ENCODE data around the gene UBAC2.

DNA sequence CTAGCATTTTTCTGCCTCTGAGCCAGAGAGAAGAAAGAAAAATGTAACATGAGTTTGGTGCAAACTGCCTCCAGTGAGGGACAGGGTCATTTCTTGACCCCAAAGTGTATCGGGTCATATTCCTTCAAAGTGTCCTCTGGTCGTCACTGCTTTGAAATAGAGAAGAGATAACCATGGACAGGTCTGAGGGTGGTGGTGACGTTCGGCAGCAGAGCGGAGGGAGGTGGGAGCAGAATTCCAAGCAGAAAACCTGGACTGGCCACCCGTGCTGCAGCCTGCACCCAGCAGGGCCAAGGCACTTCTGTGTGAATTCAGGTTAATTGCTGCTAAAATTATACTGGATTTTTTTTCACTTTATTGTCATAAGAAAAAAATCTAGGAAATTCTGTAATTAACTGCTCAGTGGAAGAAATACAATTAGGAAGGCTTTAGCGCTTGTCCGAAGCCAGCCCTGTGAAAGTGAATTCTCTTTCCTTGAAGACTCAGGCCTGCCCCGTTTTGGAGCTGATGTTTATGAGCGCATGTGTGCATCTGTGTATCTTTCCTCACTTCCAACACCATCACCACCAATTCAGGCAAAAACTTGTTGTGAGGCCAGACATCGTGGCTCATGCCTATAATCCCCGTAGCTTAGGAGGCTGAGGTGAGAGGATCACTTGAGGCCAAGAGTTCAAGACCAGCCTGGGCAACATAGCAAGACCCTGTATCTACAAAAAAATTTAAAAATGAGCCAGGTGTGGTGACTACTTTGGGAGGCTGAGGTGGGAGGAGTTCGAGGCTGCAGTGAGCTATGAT, 37.9 kb upstream of the UBAC2 start:
- TF ChIP-seq L3MBTL2 (conservative IDR thresholded peaks at IDR 0.05) (no peak), BHLHE40 (IDR thresholded peaks at IDR 0.05; ENCODE audit: borderline replicate concordance) (no peak), SUZ12 (IDR thresholded peaks at IDR 0.05) (no peak), FOXA1 (IDR thresholded peaks at IDR 0.05) (no peak), HDGF (IDR thresholded peaks at IDR 0.05; ENCODE audit: borderline replicate concordance) (no peak), LEF1 (IDR thresholded peaks at IDR 0.05; ENCODE audit: borderline replicate concordance) (no peak), SP1 (IDR thresholded peaks at IDR 0.05) (no peak), NFRKB (IDR thresholded peaks at IDR 0.05) (no peak)
